Thymus (tissue), 11 donors: ENCODE measurements around the gene HTR3B. TPM values are rescaled to one million over a fixed set of nuclear protein-coding genes. Genes with fewer than 3 reads are reported as not detected.

Source experiments
- DNase-seq, 9 donors: peaks; one replicate each; pipeline ENCODE4 v3.0.0-alpha.2; 2013; ENCODE audit warnings: low spot score in 9 of 9, low read depth in 6 of 9, missing footprints in 1 of 9
- H3K27ac ChIP-seq, 2 donors: one replicate each; pipeline ENCODE4 v1.5.1; 2013; ENCODE audit warnings: control low read depth in 1 of 2, low read depth in 1 of 2, low read length in 1 of 2, mild to moderate bottlenecking in 1 of 2, moderate library complexity in 1 of 2
- H3K27me3 ChIP-seq, 2 donors: one replicate each; pipeline ENCODE4 v1.5.1; 2013; ENCODE audit warnings: low read length in 1 of 2; ENCODE audit not compliant: control insufficient read depth in 2 of 2, insufficient read depth in 1 of 2
- H3K36me3 ChIP-seq, 2 donors: one replicate each; pipeline ENCODE4 v1.5.1; 2013; ENCODE audit warnings: low read length in 1 of 2, mild to moderate bottlenecking in 1 of 2, moderate library complexity in 1 of 2; ENCODE audit not compliant: control insufficient read depth in 2 of 2, insufficient read depth in 2 of 2
- H3K4me1 ChIP-seq, 2 donors: one replicate each; pipeline ENCODE4 v1.5.1; 2013; ENCODE audit warnings: low read length in 2 of 2; ENCODE audit not compliant: control insufficient read depth in 2 of 2, insufficient read depth in 2 of 2
- H3K4me3 ChIP-seq, 2 donors: one replicate each; pipeline ENCODE4 v1.5.1; 2013; ENCODE audit warnings: low read length in 2 of 2, control low read depth in 1 of 2, mild to moderate bottlenecking in 1 of 2
- H3K9me3 ChIP-seq, 2 donors: one replicate each; pipeline ENCODE4 v1.5.1; 2013; ENCODE audit warnings: low read length in 1 of 2, mild to moderate bottlenecking in 1 of 2; ENCODE audit not compliant: control insufficient read depth in 2 of 2, insufficient read depth in 1 of 2
- WGBS: extraction: QIAGEN DNeasy Blood & Tissue Kit; methylation state at CpG from one replicate; pipeline ENCODE4 v1.1.7; 2013; 5-methylcytosine and 5-hydroxymethylcytosine counted together
- polyA plus RNA-seq: library from polyadenylated mRNA; stranded (reverse); fragments of 200-250 nt; gene quantifications from one replicate; pipeline ENCODE4 v1.2.3, GENCODE V29; 2013
- total RNA-seq: library from RNA; stranded (reverse); fragments of 120-200 nt; gene quantifications from one replicate; pipeline ENCODE4 v1.2.4, GENCODE V29; 2013
- donor health status: healthy.

Gene HTR3B
- total and polyA plus RNA-seq, 2 donors, result 0.09 to 0.11 TPM

GRCh38 chr11:113977071-113977490, 72.5 kb downstream of the HTR3B start:
- Histone ChIP-seq H3K27ac (no peak overlapping the region), H3K36me3 (no peaks in the 10 kb centered on the region), H3K4me1 (no peaks in the 10 kb centered on the region), H3K27me3 (peaks cover 0 to 13% of the 10 kb centered on the region in 2 donors), H3K4me3 (no peak overlapping the region), H3K9me3 (no peaks in the 10 kb centered on the region)
- WGBS, result 25% methylated on average over 4 of the region's 4 CpGs
- DNase-seq, result no peak

- Histone ChIP-seq H3K4me3 (no peak overlapping the region), H3K27ac (no peak overlapping the region), H3K9me3 (no peaks in the 10 kb centered on the region), H3K36me3 (no peaks in the 10 kb centered on the region), H3K4me1 (no peaks in the 10 kb centered on the region), H3K27me3 (peaks cover 0 to 13% of the 10 kb centered on the region in 2 donors)
- 95% methylated on average over 11 of the region's 11 CpGs for WGBS
- DNase-seq, result no peak
Measured at GRCh38 chr11:113977701-113978100, 73.1 kb downstream of the HTR3B start.

- Histone ChIP-seq H3K4me3 (no peak overlapping the region), H3K36me3 (no peaks in the 10 kb centered on the region), H3K27ac (no peak overlapping the region), H3K27me3 (peaks cover 0 to 13% of the 10 kb centered on the region in 2 donors), H3K9me3 (no peaks in the 10 kb centered on the region), H3K4me1 (no peaks in the 10 kb centered on the region)
- 93% methylated on average over 1 of the region's 1 CpG for WGBS
- DNase-seq, result no peak
Measured at GRCh38 chr11:113979431-113979830, 74.8 kb downstream of the HTR3B start.

GRCh38 chr11:113980785-113981184, 76.2 kb downstream of the HTR3B start:
- Histone ChIP-seq H3K9me3 (no peaks in the 10 kb centered on the region), H3K27ac (no peak overlapping the region), H3K27me3 (peaks cover 0 to 7% of the 10 kb centered on the region in 2 donors), H3K4me1 (no peaks in the 10 kb centered on the region), H3K36me3 (no peaks in the 10 kb centered on the region), H3K4me3 (no peak overlapping the region)
- DNase-seq, result no peak
- WGBS, result 56% methylated on average over 6 of the region's 6 CpGs

DNA sequence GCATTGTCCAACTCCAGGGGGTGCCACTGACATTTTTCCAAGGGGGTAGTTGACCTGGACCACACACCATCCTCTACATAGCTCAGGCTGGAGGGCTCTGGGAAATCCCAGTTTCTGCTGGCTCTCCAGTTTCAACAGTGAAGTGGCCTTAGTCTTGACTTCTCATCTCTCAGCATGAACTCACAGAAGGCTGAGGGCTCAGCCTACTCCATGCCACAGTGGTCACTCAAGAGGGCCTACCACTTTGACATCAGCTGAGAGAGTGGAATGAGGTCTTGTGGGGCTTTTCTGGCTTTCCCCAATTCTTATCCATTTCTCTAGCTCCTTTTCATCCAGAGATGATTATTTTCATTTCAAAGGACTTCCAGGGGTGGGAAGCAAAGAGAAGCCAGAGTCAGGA, 77.7 kb downstream of the HTR3B start:
- Histone ChIP-seq H3K9me3 (no peaks in the 10 kb centered on the region), H3K27me3 (peaks cover 0 to 4% of the 10 kb centered on the region in 2 donors), H3K36me3 (no peaks in the 10 kb centered on the region), H3K4me3 (no peak overlapping the region), H3K27ac (no peak overlapping the region), H3K4me1 (no peaks in the 10 kb centered on the region)
- no peak for DNase-seq

DNA sequence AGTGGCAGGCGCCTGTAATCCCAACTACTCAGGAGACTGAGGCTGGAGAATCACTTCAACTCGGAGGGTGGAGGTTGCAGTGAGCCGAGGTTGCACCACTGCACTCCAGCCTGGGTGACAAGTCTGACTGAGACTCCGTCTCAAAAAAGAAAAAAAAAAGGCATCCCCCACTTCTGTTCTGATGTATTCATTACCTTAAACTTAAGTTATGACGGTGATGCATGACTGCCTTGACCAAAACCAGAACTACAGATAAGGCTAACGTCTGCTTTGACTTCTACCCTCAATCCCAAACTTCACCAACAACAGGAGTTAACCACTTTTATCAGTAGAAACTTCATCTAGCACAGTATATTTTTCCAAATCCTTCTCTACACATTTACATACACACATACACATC, 80.2 kb downstream of the HTR3B start:
- Histone ChIP-seq H3K27ac (no peak overlapping the region), H3K9me3 (no peaks in the 10 kb centered on the region), H3K4me1 (no peaks in the 10 kb centered on the region), H3K4me3 (no peak overlapping the region), H3K27me3 (peaks cover 0 to 3% of the 10 kb centered on the region in 2 donors), H3K36me3 (no peaks in the 10 kb centered on the region)
- 91% methylated on average over 6 of the region's 6 CpGs for WGBS
- no peak for DNase-seq

DNA sequence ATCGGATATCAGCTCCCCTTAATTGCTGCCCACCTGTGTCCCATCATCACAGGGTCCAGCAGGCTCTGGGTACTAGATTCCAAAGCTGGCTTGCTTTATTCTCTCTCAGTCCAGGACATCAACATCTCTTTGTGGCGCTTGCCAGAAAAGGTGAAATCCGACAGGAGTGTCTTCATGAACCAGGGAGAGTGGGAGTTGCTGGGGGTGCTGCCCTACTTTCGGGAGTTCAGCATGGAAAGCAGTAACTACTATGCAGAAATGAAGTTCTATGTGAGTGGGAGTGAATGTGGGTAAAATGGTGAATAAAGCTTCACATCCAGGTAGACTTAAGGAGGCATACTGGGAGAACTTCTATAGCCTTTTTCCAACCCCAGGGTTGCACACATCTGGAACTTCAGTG, 81.3 kb downstream of the HTR3B start:
- Histone ChIP-seq H3K4me3 (no peak overlapping the region), H3K27ac (no peak overlapping the region), H3K4me1 (no peaks in the 10 kb centered on the region), H3K27me3 (peaks cover 0 to 3% of the 10 kb centered on the region in 2 donors), H3K36me3 (no peaks in the 10 kb centered on the region), H3K9me3 (no peaks in the 10 kb centered on the region)
- DNase-seq, result no peak
- 94% methylated on average over 4 of the region's 4 CpGs for WGBS

DNA sequence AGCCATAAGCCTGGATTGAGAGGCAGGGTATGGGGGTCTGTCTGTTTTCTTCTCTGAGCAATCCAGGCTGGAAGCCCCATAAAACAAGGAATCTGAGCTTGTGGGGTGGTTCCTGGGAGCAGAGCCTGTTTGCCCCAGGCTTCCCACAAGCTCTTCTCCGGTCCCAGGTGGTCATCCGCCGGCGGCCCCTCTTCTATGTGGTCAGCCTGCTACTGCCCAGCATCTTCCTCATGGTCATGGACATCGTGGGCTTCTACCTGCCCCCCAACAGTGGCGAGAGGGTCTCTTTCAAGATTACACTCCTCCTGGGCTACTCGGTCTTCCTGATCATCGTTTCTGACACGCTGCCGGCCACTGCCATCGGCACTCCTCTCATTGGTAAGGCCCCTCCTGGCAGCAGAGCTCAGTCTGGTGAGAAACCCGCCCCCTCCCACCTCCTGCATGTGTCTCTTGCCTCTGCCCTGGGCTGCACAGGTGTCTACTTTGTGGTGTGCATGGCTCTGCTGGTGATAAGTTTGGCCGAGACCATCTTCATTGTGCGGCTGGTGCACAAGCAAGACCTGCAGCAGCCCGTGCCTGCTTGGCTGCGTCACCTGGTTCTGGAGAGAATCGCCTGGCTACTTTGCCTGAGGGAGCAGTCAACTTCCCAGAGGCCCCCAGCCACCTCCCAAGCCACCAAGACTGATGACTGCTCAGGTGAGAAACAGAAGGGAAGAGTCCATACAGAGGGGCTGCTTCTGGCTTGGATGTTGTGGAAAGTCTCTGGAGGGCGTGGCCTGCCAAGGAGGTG, 82.0 kb downstream of the HTR3B start:
- no peak overlapping the region for H3K4me3 ChIP-seq
- no peaks in the 10 kb centered on the region for H3K9me3 ChIP-seq
- no peaks in the 10 kb centered on the region for H3K36me3 ChIP-seq
- no peaks in the 10 kb centered on the region for H3K4me1 ChIP-seq
- no peak overlapping the region for H3K27ac ChIP-seq
- 92% methylated on average over 18 of the region's 18 CpGs for WGBS
- H3K27me3 ChIP-seq, result peaks cover 0 to 3% of the 10 kb centered on the region in 2 donors
- DNase-seq, result no peak

DNA sequence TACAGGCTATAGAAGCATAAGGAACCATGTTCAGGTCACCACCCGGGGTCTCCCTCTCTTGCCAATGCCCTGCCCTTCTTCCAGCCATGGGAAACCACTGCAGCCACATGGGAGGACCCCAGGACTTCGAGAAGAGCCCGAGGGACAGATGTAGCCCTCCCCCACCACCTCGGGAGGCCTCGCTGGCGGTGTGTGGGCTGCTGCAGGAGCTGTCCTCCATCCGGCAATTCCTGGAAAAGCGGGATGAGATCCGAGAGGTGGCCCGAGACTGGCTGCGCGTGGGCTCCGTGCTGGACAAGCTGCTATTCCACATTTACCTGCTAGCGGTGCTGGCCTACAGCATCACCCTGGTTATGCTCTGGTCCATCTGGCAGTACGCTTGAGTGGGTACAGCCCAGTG, 84.8 kb downstream of the HTR3B start:
- H3K4me1 ChIP-seq, result no peaks in the 10 kb centered on the region
- 82% methylated on average over 15 of the region's 15 CpGs for WGBS
- no peak for DNase-seq
- H3K9me3 ChIP-seq, result no peaks in the 10 kb centered on the region
- H3K27ac ChIP-seq, result no peak overlapping the region
- H3K27me3 ChIP-seq, result peaks cover 0 to 12% of the 10 kb centered on the region in 2 donors
- H3K36me3 ChIP-seq, result no peaks in the 10 kb centered on the region
- H3K4me3 ChIP-seq, result no peak overlapping the region
